Measurements from ENCODE around the gene FCHSD2. TPM values are rescaled to one million over a fixed set of nuclear protein-coding genes. Genes with fewer than 3 reads are reported as not detected.

The FCHSD2 gene
- total RNA-seq, 1 donor from 2014 or later: 16.0 TPM

- no peaks in the 10 kb centered on the region for H3K27me3 Mint-ChIP-seq (ENCODE audit: low read depth)
- intact Hi-C loops (cut with micrococcal nuclease): no loop called here
- no peaks in the 10 kb centered on the region for H3K4me1 Mint-ChIP-seq (ENCODE audit: low read depth)
- no peak overlapping the region for H3K27ac Mint-ChIP-seq
- H3K36me3 Mint-ChIP-seq (ENCODE audit: low read depth): peaks cover 23% of the 10 kb centered on the region
- H3K9me3 Mint-ChIP-seq: peaks cover 11% of the 10 kb centered on the region
- DNase-seq (ENCODE audit: low spot score): no peak
- H3K4me3 Mint-ChIP-seq (ENCODE audit: low read depth): no peak overlapping the region
Observed at GRCh38 chr11:73017024-73017751, 124.9 kb downstream of the FCHSD2 start.

- Mint-ChIP-seq H3K4me3 (ENCODE audit: low read depth) (no peak overlapping the region), H3K27me3 (ENCODE audit: low read depth) (no peaks in the 10 kb centered on the region), H3K9me3 (peaks cover 28% of the 10 kb centered on the region), H3K27ac (no peak overlapping the region), H3K4me1 (ENCODE audit: low read depth) (no peaks in the 10 kb centered on the region), H3K36me3 (ENCODE audit: low read depth) (peaks cover 50% of the 10 kb centered on the region)
- intact Hi-C loops (cut with micrococcal nuclease): no loop called here
- DNase-seq (ENCODE audit: low spot score): no peak
Observed at GRCh38 chr11:73013021-73013420, 129.1 kb downstream of the FCHSD2 start.

GRCh38 chr11:73012121-73012863 lies 129.8 kb downstream of the FCHSD2 start:
- Mint-ChIP-seq H3K27me3 (ENCODE audit: low read depth) (no peaks in the 10 kb centered on the region), H3K4me3 (ENCODE audit: low read depth) (no peak overlapping the region), H3K36me3 (ENCODE audit: low read depth) (peaks cover 54% of the 10 kb centered on the region), H3K4me1 (ENCODE audit: low read depth) (no peaks in the 10 kb centered on the region), H3K27ac (no peak overlapping the region), H3K9me3 (peaks cover 35% of the 10 kb centered on the region)
- intact Hi-C loops (cut with micrococcal nuclease): no loop called here
- DNase-seq (ENCODE audit: low spot score): no peak

GRCh38 chr11:73011126-73011817 lies 130.8 kb downstream of the FCHSD2 start:
- Mint-ChIP-seq H3K4me1 (ENCODE audit: low read depth) (no peaks in the 10 kb centered on the region), H3K27ac (no peak overlapping the region), H3K36me3 (ENCODE audit: low read depth) (peaks cover 54% of the 10 kb centered on the region), H3K27me3 (ENCODE audit: low read depth) (no peaks in the 10 kb centered on the region), H3K9me3 (peaks cover 35% of the 10 kb centered on the region), H3K4me3 (ENCODE audit: low read depth) (no peak overlapping the region)
- intact Hi-C loops (cut with micrococcal nuclease): no loop called here
- DNase-seq (ENCODE audit: low spot score): no peak

- H3K4me3 Mint-ChIP-seq (ENCODE audit: low read depth): no peak overlapping the region
- no peak overlapping the region for H3K27ac Mint-ChIP-seq
- peaks cover 35% of the 10 kb centered on the region for H3K9me3 Mint-ChIP-seq
- H3K36me3 Mint-ChIP-seq (ENCODE audit: low read depth): peaks cover 56% of the 10 kb centered on the region
- H3K4me1 Mint-ChIP-seq (ENCODE audit: low read depth): no peaks in the 10 kb centered on the region
- no peak for DNase-seq (ENCODE audit: low spot score)
- intact Hi-C loops (cut with micrococcal nuclease): no loop called here
- no peaks in the 10 kb centered on the region for H3K27me3 Mint-ChIP-seq (ENCODE audit: low read depth)
Observed at GRCh38 chr11:73009972-73010371, 132.1 kb downstream of the FCHSD2 start.

- peaks cover 21% of the 10 kb centered on the region for H3K36me3 Mint-ChIP-seq (ENCODE audit: low read depth)
- no peak overlapping the region for H3K4me3 Mint-ChIP-seq (ENCODE audit: low read depth)
- H3K9me3 Mint-ChIP-seq: peaks cover 12% of the 10 kb centered on the region
- intact Hi-C loops (cut with micrococcal nuclease): no loop called here
- H3K4me1 Mint-ChIP-seq (ENCODE audit: low read depth): no peaks in the 10 kb centered on the region
- no peak for DNase-seq (ENCODE audit: low spot score)
- no peak overlapping the region for H3K27ac Mint-ChIP-seq
- no peaks in the 10 kb centered on the region for H3K27me3 Mint-ChIP-seq (ENCODE audit: low read depth)
Observed at GRCh38 chr11:73004088-73004487, 138.0 kb downstream of the FCHSD2 start.

GRCh38 chr11:73003088-73003487 lies 139.0 kb downstream of the FCHSD2 start:
- no peaks in the 10 kb centered on the region for H3K4me1 Mint-ChIP-seq (ENCODE audit: low read depth)
- intact Hi-C loops (cut with micrococcal nuclease): no loop called here
- H3K27me3 Mint-ChIP-seq (ENCODE audit: low read depth): no peaks in the 10 kb centered on the region
- H3K9me3 Mint-ChIP-seq: peaks cover 7% of the 10 kb centered on the region
- H3K36me3 Mint-ChIP-seq (ENCODE audit: low read depth): peaks cover 16% of the 10 kb centered on the region
- H3K4me3 Mint-ChIP-seq (ENCODE audit: low read depth): no peak overlapping the region
- H3K27ac Mint-ChIP-seq: no peak overlapping the region
- DNase-seq (ENCODE audit: low spot score): no peak

GRCh38 chr11:73002214-73002613 lies 139.9 kb downstream of the FCHSD2 start:
- H3K27me3 Mint-ChIP-seq (ENCODE audit: low read depth): no peaks in the 10 kb centered on the region
- H3K4me3 Mint-ChIP-seq (ENCODE audit: low read depth): no peak overlapping the region
- no peaks in the 10 kb centered on the region for H3K9me3 Mint-ChIP-seq
- H3K36me3 Mint-ChIP-seq (ENCODE audit: low read depth): peaks cover 12% of the 10 kb centered on the region
- no peak overlapping the region for H3K27ac Mint-ChIP-seq
- H3K4me1 Mint-ChIP-seq (ENCODE audit: low read depth): no peaks in the 10 kb centered on the region
- intact Hi-C loops (cut with micrococcal nuclease): no loop called here
- DNase-seq (ENCODE audit: low spot score): no peak

GRCh38 chr11:73001615-73002014 lies 140.5 kb downstream of the FCHSD2 start:
- Mint-ChIP-seq H3K4me3 (ENCODE audit: low read depth) (no peak overlapping the region), H3K36me3 (ENCODE audit: low read depth) (peaks cover 11% of the 10 kb centered on the region), H3K27me3 (ENCODE audit: low read depth) (no peaks in the 10 kb centered on the region), H3K9me3 (no peaks in the 10 kb centered on the region), H3K27ac (no peak overlapping the region), H3K4me1 (ENCODE audit: low read depth) (no peaks in the 10 kb centered on the region)
- intact Hi-C loops (cut with micrococcal nuclease): no loop called here
- no peak for DNase-seq (ENCODE audit: low spot score)

- intact Hi-C loops (cut with micrococcal nuclease): no loop called here
- Mint-ChIP-seq H3K4me3 (ENCODE audit: low read depth) (no peak overlapping the region), H3K36me3 (ENCODE audit: low read depth) (peaks cover 13% of the 10 kb centered on the region), H3K9me3 (no peaks in the 10 kb centered on the region), H3K27ac (no peak overlapping the region), H3K4me1 (ENCODE audit: low read depth) (no peaks in the 10 kb centered on the region), H3K27me3 (ENCODE audit: low read depth) (no peaks in the 10 kb centered on the region)
- DNase-seq (ENCODE audit: low spot score): no peak
Observed at GRCh38 chr11:72998676-72999075, 143.4 kb downstream of the FCHSD2 start.

GRCh38 chr11:72996959-72997358 lies 145.2 kb downstream of the FCHSD2 start:
- intact Hi-C loops (cut with micrococcal nuclease): no loop called here
- Mint-ChIP-seq H3K4me1 (ENCODE audit: low read depth) (no peaks in the 10 kb centered on the region), H3K4me3 (ENCODE audit: low read depth) (no peak overlapping the region), H3K27me3 (ENCODE audit: low read depth) (no peaks in the 10 kb centered on the region), H3K9me3 (no peaks in the 10 kb centered on the region), H3K36me3 (ENCODE audit: low read depth) (peaks cover 16% of the 10 kb centered on the region), H3K27ac (no peak overlapping the region)
- DNase-seq (ENCODE audit: low spot score): no peak

- intact Hi-C loops (cut with micrococcal nuclease): no loop called here
- H3K4me3 Mint-ChIP-seq (ENCODE audit: low read depth): no peak overlapping the region
Observed at GRCh38 chr11:72989727-72990126, 152.4 kb downstream of the FCHSD2 start.

GRCh38 chr11:72988821-72989220 lies 153.3 kb downstream of the FCHSD2 start:
- DNase-seq (ENCODE audit: low spot score): no peak
- no peaks in the 10 kb centered on the region for H3K27me3 Mint-ChIP-seq (ENCODE audit: low read depth)
- H3K4me3 Mint-ChIP-seq (ENCODE audit: low read depth): no peak overlapping the region
- H3K27ac Mint-ChIP-seq: no peak overlapping the region
- intact Hi-C loops (cut with micrococcal nuclease): no loop called here
- peaks cover 13% of the 10 kb centered on the region for H3K36me3 Mint-ChIP-seq (ENCODE audit: low read depth)
- H3K4me1 Mint-ChIP-seq (ENCODE audit: low read depth): peaks cover 9% of the 10 kb centered on the region
- no peaks in the 10 kb centered on the region for H3K9me3 Mint-ChIP-seq

More at GRCh38 chr11:72989727-72990126, 152.4 kb downstream of the FCHSD2 start:
- Mint-ChIP-seq H3K4me1 (ENCODE audit: low read depth) (peaks cover 7% of the 10 kb centered on the region), H3K27me3 (ENCODE audit: low read depth) (no peaks in the 10 kb centered on the region), H3K27ac (no peak overlapping the region), H3K9me3 (no peaks in the 10 kb centered on the region), H3K36me3 (ENCODE audit: low read depth) (peaks cover 18% of the 10 kb centered on the region)
- no peak for DNase-seq (ENCODE audit: low spot score)
